Fibroblast of skin of scalp (primary cell): ENCODE results near the gene BACE2.
"Not testable (repeated sequence)": the region's sequence is repeated elsewhere in the genome, so short reads cannot be mapped to it uniquely, and the experiment has no call there.

Experiments used
- DNase-seq: peaks from one replicate; pipeline ENCODE4 v3.0.0-alpha.2; 2013

The BACE2 gene

GRCh38 chr21:41282412-41282811 lies 114.5 kb downstream of the BACE2 start:
- no peak for DNase-seq

GRCh38 chr21:41283211-41283818 lies 115.4 kb downstream of the BACE2 start:
- DNase-seq, result peak; percentile 81

GRCh38 chr21:41289431-41289830 lies 121.5 kb downstream of the BACE2 start:
- DNase-seq, result peak; percentile 5

- no peak for DNase-seq
Measured at GRCh38 chr21:41290106-41290799, 122.3 kb downstream of the BACE2 start.

GRCh38 chr21:41294548-41295231 lies 126.7 kb downstream of the BACE2 start:
- DNase-seq, result no peak

GRCh38 chr21:41295721-41296254 lies 127.8 kb downstream of the BACE2 start:
- no peak for DNase-seq

GRCh38 chr21:41302976-41303375 lies 135.0 kb downstream of the BACE2 start:
- DNase-seq, result no peak

GRCh38 chr21:41304068-41304720 lies 136.2 kb downstream of the BACE2 start:
- no peak for DNase-seq

- no peak for DNase-seq
Measured at GRCh38 chr21:41307219-41307618, 139.3 kb downstream of the BACE2 start.

GRCh38 chr21:41313285-41314164 lies 145.6 kb downstream of the BACE2 start:
- not testable (repeated sequence) for DNase-seq

- no peak for DNase-seq
Measured at GRCh38 chr21:41315726-41316125, 147.8 kb downstream of the BACE2 start.

GRCh38 chr21:41316200-41317062 lies 148.5 kb downstream of the BACE2 start, which contains the start of gene FAM3B:
Gene FAM3B (plus strand): TSS chr21:41316801. CDS start chr21:41316880, 79 bp downstream.
- no peak for DNase-seq

- no peak for DNase-seq
Measured at GRCh38 chr21:41317063-41317392, 149.1 kb downstream of the BACE2 start.

GRCh38 chr21:41317458-41317857 lies 149.5 kb downstream of the BACE2 start:
- DNase-seq, result no peak

- no peak for DNase-seq
Measured at GRCh38 chr21:41318218-41318617, 150.3 kb downstream of the BACE2 start.

GRCh38 chr21:41319273-41319672 lies 151.3 kb downstream of the BACE2 start:
- no peak for DNase-seq

GRCh38 chr21:41321211-41321907 lies 153.4 kb downstream of the BACE2 start:
- DNase-seq, result no peak

- no peak for DNase-seq
Measured at GRCh38 chr21:41321908-41322495, 154.0 kb downstream of the BACE2 start.

GRCh38 chr21:41322496-41323382 lies 154.8 kb downstream of the BACE2 start:
- no peak for DNase-seq
